Cardiac fibroblast (primary cell): Measurements from ENCODE around the gene RIMS4.
"Not testable (repeated sequence)": the region's sequence is repeated elsewhere in the genome, so short reads cannot be mapped to it uniquely, and the experiment has no call there.

Source experiments
- DNase-seq, 2 donors: peaks; one replicate each; pipeline versions ENCODE4 v3.0.0 to v3.0.0-alpha.2; 2010; ENCODE audit warnings: low read depth in 2 of 2
- H3K4me3 ChIP-seq, 2 donors: replicated peaks in 1 of 2; 1 replicate in 1 of 2; 2 replicates in 1 of 2; pipeline ENCODE4 v1.5.1; 2011; ENCODE audit warnings: low read depth in 2 of 2, low read length in 2 of 2, mild to moderate bottlenecking in 2 of 2, moderate library complexity in 1 of 2
- CTCF ChIP-seq: IDR thresholded peaks from one replicate; pipeline ENCODE4 v1.5.1; 2011; ENCODE audit warnings: low read depth, mild to moderate bottlenecking, low read length, inconsistent platforms

Gene RIMS4

GRCh38 chr20:44770484-44771171 lies 39.7 kb downstream of the RIMS4 start:
- no peak for TF ChIP-seq CTCF
- H3K4me3 ChIP-seq = no peak overlapping the region
- DNase-seq = no peak

GRCh38 chr20:44769481-44769863 lies 40.9 kb downstream of the RIMS4 start:
- no peak for TF ChIP-seq CTCF

GRCh38 chr20:44768854-44769480 lies 41.4 kb downstream of the RIMS4 start:
- TF ChIP-seq CTCF = no peak
- no peak overlapping the region for H3K4me3 ChIP-seq
- DNase-seq = no peak

More at GRCh38 chr20:44769481-44769863, 40.9 kb downstream of the RIMS4 start:
- no peak for DNase-seq
- H3K4me3 ChIP-seq = no peak overlapping the region

- DNase-seq = no peak
- TF ChIP-seq CTCF = no peak
- H3K4me3 ChIP-seq = no peak overlapping the region
Observed at GRCh38 chr20:44768256-44768655, 42.1 kb downstream of the RIMS4 start.

- no peak for TF ChIP-seq CTCF
- DNase-seq = peak in 1 of 2 donors; percentile 35
- no peak overlapping the region for H3K4me3 ChIP-seq
Observed at GRCh38 chr20:44765701-44766347, 44.5 kb downstream of the RIMS4 start.

- TF ChIP-seq CTCF = no peak
- H3K4me3 ChIP-seq = no peak overlapping the region
Observed at GRCh38 chr20:44765091-44765490, 45.3 kb downstream of the RIMS4 start.

GRCh38 chr20:44763798-44764197 lies 46.5 kb downstream of the RIMS4 start:
- not testable (repeated sequence) for H3K4me3 ChIP-seq, DNase-seq

More at GRCh38 chr20:44765091-44765490, 45.3 kb downstream of the RIMS4 start:
- no peak for DNase-seq
